CD4-positive, alpha-beta T cell treated with Interleukin-4 for 1 hour (primary cell): ENCODE data around the gene STPG1.

Experiments
- DNase-seq, 2 donors: peaks; one replicate each; pipeline ENCODE4 v3.0.0-alpha.2; 2020 to 2022

The STPG1 gene

DNA sequence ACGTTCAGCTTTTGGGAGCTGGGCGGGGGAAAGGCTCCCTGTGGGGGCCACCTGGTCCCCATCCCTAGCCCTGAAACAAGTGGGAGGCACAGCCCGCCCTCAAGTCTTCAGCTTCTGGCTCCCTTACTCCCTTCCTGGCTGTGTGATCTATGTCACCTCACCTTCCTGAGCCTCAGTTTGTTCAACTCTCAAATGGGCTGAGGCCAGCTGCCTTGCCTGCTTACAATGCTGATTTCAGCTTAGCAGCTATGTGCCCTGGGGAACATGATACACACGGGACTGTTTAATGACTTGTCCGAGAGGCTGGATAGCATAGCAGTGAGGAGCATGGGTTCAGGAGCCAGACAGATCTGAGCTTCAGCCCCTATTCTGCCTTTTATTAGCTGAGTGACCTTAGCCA lies 75.1 kb downstream of the STPG1 start:
- DNase-seq: no peak

DNA sequence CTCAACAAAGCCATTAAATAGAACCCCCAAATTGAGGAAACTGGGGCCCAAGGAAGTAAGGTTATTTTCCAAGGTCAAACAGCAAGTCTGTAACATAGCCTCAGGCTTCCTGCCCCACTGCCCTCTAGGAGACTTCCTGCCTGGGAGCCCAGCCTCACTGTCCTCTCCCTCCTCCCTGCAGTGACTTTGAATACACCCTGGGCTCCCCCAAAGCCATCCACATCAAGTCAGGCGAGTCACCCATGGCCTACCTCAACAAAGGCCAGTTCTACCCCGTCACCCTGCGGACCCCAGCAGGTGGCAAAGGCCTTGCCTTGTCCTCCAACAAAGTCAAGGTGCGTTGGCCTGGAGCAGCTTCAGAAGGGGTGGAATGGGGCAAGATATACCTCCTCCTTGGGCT lies 76.1 kb downstream of the STPG1 start:
- no peak for DNase-seq

DNA sequence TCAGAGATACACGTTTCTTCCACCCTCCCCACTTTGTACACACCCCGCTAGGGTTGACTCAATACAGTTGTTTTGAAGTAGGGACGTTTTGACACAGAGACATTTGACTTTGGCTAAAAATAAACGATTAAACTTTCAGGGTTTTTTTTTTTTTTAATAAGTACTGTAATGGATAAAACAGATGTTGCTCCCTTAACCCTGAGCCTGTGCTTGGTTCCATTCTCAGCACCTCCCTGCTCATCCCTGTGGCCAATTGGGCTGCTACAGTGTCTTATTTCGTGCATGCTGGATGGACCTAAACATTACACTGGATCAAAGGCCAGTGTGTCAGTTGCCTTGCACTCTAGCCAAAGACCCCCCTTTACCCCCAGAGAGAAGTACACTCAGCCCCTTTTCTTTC lies 77.5 kb downstream of the STPG1 start:
- no peak for DNase-seq

DNA sequence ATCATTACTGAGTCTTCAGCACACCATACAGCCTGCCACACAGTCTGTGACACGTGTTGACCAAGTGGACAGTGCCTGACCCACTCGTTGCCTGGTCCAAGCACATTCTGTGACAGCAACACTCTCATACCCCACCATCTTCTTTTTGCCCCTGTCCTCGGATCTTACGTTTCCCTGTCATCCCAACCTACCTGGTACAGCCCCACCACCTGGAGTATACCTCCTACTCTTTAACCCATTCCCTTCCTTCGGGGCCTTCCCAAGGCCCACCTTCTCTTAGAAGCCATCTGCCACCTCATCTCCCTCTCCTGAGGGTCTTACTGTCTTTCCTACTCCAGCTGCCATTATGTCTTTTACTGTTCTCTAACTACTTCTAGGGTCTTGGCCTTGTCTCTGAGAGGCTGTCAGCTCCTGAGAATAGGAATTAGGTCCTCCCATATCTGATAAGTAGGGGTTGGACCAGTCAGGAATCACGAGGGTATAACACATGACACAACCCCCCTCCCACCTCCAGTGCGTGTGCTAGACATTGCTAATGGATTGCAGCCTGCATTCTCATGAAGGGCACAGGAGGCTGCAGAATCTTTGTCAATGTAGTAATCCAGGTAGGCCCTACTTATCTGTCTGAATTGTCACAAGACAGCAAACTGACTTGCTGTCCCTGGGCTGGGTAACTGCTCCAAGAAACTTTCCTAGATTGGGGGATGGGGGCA lies 81.5 kb downstream of the STPG1 start:
- DNase-seq: no peak

DNA sequence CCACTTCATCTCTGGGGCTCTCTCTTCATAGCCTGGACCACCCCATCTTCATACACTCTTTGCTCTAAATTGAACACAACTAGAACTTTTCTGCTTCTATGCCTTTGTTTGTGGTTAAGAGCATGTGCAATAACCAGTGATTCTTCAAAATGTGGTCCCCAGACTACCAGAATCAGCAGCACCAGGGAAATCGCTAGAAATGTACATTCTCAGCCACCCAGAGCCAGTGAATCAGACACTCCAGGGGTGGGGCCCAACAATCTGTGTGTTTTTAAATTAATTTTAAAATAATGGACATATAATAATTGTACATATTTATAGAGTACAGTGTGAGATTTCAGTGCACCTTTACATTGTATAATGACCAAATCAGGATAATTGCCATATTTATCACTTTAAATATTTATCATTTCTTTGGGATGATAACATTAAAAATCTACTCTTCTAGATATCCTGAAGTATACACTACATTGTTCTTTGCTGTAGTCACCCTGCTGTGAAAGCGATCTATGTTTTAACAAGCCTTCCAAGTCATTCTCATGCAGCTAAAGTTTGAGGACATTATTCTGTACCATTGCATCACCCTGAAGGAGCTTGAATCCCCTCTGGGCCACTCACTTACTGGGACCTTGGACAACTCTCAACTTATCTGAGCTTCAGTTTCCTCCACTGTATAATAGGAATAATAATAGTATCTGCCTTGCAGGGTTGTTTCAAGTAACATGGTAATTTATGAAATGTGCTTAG lies 83.6 kb downstream of the STPG1 start:
- DNase-seq: no peak

DNA sequence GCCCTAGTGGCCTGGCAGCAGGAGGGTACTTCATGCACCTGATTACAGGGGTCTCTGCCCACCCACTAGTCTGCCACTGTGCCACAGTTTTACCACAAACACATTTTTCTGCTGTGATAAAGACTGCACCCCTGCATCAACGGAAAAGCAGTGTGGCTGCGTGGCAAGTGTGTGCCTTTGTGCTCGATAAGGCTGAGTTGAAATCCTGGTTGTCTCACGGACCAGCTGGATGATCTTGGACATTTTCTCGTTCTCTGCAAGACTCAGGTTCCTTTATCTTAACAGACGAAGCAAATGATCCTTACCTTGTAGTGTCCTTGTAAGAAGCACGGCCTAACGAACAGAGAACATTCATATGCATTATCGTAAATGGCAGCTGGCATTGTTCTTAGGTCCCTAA lies 84.3 kb downstream of the STPG1 start:
- DNase-seq: no peak

DNA sequence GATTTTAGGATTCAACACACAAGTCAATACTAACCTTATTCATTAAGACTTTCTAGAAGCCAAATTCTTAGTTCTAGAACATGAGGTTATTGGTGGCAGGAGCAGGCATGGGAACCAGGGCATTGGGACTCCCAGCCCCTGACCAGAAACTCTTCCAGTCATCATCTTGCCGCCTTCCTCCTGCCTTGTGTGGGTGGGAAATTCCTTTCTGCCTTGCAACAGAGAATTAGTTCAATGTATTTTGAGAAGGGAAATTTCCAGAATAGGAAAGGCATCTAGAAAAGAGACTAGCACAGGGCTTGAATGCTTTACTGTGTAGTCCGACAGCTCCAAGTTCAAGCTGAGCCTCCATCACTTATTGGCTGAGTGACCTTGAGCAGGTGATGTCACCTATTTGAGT lies 85.7 kb downstream of the STPG1 start:
- no peak for DNase-seq

DNA sequence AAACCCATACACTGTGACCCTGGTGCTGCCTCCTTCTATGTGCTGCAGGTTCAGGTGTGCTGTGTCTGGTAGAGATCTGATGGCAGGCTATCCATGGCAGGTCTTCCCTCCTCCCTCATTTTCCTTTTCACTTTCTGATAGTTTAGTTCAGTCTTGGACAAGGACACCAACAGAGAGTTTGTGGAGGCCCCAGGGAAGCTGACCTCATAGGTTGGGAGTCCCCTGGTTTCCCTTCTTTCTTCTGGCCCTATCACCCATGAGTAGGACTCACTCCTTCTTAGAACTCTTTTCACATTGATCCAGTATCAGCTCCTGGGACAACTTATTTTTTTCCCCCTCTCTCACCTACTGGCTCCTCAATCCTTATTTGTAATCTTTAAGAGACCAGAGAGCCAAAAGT lies 86.1 kb downstream of the STPG1 start:
- DNase-seq: no peak

DNA sequence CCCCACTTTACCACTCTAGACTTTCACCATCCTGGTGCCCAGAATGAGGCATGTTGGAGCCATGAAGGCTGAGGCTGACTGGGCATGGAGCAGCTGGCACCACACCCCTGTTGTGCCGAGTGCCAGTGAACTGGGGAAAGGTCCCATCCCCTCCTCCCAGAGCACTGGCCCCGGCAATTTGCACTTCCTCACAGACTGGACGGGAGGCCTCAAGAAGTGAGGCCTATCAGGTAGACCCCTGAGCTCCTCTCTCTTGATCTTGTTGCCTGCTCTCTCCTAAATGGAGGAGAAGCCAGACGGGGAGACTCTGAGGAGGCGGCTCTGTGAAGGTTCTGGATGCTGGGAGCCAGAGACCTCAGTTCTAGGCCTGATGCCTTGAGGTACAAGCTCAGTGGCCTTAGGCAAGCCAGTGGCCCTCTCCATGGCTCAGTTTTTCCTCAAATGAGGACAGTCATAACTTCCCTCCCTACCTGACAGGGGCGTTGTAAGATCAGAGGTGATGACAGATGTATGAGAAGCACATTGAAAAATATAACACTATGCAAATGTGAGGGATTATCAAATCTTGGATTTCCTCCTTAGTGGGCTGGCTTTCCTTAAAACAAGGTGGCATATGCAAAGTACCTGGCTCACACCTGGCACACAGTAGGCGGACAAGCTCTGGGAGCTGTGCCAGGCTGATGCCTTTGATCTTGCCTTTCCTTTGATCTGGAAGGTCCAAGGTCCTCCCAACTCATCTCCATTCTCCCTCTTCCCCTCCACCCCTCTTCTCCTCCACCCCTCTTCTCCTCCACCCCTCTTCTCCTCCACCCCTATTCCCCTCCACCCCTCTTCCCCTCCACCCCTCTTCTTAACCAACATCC lies 87.8 kb downstream of the STPG1 start:
- no peak for DNase-seq

DNA sequence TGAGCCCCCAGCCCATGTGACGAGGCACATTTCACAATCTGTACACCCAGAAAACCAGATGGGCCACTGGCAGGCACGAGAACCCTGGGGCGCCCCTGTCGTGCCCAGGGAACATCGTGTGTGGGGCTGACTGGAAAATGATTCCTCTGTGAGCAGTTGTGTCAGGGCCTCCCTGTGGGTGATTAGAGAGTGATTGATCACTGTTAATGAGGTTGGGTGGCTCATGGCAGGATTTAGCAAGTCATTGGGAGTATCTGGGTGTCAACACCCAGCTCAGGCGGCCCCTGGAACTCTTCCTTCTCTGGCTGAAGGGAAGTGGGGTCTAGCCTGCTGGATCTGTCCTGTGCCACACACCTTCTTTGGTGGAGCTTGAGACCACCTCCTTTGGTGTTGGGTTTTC lies 88.7 kb downstream of the STPG1 start:
- no peak for DNase-seq

DNA sequence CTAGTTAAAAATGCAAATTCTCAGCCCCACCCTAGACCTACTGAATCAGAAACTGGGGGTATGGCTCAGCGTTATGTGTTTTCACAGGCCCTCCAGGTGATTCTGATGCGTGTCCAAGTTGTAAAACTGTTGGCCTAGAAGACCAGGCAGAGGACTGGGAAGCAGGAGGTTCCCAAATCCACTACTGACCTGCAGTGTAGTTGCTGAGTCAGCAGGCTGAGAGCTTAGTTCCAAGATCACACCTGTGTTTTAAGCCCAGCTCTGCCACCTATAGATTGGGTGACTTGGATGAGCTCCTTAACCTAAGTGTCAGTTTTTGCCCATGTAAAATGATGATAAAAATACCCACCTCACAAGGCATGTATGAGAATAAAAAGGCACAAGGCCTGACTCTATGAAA lies 90.3 kb downstream of the STPG1 start:
- no peak for DNase-seq

DNA sequence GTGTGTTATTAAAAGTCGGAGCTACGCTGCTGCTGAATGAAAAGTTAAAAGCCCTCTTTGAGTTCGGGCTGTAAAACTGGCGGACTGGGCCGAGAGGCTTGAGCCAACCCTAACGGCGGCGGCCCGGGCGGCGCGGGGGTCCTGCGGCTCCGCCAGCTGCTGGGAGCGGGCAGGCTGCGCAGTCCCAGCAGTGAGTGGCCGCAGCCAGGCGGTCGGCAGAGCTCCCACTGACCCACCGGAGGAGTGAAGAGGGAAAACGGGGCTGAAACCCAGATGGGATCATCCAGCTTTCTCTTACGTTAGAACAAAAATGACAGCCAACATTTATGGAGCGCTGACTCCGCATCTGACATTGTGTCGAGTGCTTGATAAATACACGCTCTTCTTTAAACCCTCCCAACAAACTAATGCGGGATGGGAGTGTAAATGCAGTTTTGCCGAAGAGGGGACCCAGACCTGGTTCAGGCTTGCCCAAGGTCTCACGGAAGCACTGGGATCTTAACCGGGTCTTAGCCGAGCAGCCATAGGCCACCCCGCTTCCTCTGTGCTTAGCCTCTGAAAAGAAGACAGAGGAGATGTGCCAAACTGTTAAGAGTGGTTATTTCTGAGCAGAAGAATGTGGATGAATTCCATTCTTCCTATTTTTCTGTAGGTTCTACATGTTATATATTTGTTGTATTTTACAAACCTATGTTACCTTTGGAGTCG lies 91.0 kb downstream of the STPG1 start:
- DNase-seq: no peak

DNA sequence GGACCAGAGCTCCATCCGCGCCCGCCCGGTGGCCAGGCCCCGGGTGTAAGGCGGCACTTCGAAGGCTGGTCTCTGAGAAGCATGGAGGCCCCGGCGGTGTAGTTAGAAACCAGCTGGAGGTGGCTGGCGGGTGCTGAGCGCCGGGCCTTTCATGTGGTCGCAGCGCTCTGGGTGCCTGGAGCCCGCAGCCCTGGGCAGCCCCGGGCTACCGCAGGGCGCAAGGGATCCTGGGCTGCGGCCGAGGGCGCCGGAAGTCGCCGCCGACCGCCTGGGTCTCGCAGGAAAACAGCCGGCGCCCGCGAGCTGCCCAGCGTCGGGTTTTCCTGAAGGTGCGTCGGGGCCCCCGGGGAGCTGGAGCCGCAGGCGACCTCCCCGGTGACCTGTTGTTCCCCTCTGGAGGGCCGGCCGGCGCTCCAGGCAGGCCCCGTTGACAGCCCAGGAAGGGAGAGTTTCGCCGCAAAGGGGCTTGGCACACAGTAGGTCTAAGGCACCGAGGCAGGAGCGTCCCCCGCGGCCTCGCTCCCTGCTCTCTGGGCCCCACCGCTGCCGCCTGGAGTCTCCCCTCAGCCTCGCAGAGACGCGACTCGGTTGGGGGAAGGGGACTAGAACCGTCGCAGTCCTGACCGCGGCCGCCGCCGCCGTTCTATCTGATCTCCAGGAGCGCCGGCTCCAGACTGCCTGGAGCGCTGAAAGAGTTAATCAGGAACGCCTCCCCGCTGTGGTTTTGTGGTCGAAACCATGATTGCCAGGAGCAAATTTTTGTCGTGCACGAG lies 91.7 kb downstream of the STPG1 start:
- peak; percentile 63 to 65 for DNase-seq

DNA sequence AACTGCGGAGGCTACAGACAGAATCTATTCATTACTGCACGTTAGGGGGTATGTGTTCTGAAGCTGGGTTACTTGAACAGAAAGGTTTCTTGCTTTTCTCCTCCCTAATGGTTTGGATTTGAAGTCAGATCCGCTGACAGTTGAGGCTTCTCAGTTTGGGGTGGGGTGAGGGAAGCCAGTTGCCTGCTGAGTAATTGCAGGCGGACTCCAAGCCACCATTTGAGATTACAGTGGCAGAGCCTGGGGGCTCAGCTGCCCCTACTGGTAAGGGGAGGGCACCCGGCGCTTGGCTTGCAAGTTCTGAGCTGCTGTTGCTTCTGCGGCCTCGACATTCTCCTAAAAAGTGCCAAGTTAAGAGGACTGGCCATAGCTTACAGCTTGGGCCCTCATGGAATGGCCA lies 92.5 kb downstream of the STPG1 start:
- DNase-seq: no peak

DNA sequence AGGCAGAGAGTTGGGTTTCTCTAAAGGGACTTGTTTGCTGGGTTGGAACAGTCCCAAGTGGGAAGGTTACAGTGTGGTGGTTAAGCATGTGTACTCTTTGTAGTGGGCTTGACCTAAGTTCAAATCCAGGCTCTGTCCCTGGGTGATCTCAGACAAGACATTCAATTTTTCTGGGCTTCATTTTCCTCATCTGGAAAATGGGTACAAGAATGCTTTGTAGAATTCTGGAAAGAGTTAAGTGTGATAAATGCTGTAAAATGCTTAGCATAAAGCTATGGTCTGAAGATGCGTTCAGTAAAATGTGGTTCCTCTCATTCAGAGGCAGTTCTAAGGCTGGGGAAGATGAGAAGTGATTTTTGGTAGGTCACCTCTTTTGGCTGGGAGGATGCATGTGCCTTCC lies 93.6 kb downstream of the STPG1 start:
- no peak for DNase-seq

DNA sequence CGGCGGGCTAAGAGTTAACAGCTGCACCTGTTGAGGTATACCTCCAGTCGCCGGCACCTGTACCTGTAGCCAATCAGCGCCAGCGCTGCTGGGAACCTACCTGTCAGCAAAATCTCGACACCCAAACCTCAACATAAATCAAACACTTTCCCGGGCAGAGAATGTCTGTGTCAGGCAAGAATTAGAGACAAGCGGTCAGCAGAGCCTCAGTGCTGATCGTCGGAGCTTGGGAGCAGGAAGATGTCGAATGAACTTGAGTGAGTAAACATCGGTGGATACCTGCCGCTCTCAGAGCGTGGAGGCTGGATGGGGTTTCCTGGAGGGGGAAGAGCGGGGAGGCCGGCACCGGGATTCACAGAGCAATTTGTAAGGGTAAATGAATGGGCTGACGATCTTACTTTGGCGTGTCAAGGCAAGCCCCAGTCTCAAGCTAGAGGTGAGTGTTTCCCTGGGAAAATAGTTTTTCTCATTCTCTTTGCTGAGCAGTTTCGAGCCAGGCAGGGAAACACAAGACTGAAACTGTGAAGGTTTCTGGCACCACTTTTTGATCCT lies 94.2 kb downstream of the STPG1 start, which contains the start of gene GRHL3:
Gene GRHL3 (plus strand): TSS at position 46 of the 552 bp plus-strand sequence. CDS start 195 bp downstream, at position 241.
- DNase-seq: peak; percentile 22 to 25

DNA sequence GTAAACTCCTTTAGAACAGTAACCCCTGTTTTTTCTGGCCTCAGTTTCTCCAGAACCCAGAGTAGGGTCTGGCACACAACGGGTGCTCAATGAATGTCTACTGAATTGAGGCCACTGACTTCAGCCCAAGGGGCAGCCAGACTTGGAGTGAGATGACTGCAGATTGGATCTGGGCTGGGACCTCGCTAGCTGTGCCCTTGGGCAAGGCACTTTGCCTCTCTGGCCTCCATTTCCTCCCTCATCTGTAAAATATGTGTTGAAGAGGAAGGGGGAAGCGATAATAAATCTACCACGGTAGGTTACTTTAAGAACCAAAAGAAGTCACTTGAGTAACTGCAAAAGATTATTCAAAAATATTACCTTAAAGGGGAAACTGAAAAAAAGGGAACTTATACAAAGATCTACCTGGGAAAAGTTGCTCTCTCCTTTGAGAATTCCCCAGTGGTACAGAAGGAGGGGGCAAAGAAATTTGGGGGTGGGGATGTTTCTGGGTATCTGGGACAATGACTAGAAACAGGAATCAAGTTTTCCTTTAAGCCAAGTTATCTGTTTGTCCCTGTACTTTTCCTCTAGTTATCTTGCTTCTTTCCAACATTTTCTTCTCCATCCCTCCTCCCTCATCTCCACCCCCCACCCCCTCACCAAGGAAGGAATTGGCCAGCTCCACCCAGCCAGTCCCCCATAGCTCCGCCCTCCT lies 94.8 kb downstream of the STPG1 start:
- DNase-seq: no peak

DNA sequence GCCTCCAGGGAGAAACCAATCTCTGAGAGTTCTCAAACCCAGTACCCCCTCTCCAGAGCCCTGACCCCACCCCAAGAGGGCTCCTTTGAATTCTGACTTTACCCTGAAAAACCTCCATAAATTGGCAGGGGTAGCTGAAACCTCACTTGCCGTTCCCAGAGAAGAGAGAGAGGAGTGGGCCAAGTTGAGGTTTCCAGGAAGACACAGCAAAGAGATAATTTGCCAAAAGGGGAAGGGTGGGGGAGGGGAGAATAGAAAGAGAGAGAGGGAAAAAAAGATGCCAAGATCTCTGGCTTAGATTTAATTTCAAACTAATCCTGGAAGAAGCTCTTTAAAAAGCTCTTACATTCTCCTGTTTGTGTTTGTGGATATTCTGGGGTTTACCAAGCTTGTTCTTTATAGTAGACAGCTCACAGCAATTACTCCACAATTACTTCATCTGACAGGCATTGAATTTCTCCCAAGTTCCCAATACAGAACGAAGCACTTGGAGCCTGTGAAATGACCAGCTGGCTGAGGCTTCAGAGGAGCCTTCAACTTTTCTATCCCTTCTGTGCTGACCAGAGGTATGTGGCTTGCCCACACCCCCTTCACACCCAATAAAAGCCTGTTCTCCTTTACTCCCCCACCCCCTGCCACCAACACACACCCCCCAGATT lies 95.5 kb downstream of the STPG1 start:
- DNase-seq: no peak

DNA sequence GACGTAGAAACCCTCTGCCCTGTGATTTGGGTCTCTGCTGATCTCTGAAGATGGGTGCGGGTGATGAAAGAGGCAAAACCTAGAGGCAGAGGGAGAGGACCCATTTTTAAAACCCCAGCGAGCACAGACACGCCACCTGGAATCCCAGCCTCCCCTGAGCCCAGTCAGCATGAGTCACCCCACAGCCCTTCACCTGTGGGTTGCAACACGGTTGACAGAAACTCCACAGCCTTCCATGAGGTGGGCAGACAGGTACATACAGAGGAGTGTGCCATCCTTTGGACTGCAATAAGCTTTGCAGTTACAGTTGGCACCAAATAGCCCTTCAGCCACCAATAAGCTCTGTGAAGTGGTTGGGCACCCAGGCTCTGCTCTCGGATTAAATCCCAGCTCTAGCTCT lies 96.5 kb downstream of the STPG1 start:
- no peak for DNase-seq

DNA sequence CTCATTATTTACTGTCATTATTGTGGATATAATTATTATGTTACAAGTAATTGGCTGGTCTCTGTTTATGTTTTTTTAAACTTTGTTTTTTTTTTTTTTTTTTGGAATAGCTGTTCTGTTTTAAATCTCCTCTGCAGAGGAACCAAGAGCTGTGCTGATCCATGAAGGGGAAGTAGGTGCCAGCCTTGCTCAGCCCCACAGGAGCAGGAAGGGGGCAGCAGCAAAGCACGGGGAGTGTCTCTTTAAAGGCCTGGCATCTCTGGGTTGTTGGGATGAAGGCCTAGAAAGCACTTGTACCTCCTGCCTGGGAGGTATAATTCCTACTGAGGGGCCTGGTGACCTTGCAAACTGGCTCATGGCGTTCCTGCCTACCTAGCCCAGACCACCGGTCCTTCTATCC lies 96.9 kb downstream of the STPG1 start:
- no peak for DNase-seq

DNA sequence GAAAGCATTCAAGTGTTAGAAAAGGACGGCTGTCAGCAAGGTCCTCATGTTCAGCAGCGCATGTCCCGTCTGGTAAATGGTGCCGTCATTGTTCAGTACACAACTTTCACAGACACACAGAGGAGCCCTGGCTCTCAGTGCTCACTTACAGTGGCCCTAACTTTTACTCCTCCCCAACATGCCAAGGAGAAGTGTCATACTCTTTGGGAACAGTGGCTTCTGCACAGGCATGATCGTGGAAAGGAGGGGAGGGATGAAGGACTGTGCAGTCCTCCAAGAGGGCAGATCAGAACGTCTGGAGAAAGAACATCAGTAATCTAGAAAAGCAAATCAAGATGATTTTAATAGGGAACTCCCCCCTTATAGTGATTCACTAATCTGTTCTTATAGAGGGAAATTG lies 98.2 kb downstream of the STPG1 start:
- DNase-seq: no peak
